AG09309 (cell line): Measurements from ENCODE around the gene DSP.
A peak's percentile ranks its signal among the peaks of the same experiment; 100 is the strongest.

Experiments
- DNase-seq: peaks from one replicate; pipeline ENCODE4 v3.0.0-alpha.2; 2010; ENCODE audit warnings: low read depth
- H3K4me3 ChIP-seq: 2 replicates; pipeline ENCODE4 v1.5.1; 2011; ENCODE audit warnings: mild to moderate bottlenecking, low read depth, low read length, moderate library complexity; ENCODE audit not compliant: control insufficient read depth
- CTCF ChIP-seq: IDR thresholded peaks from 2 replicates; pipeline ENCODE4 v1.5.1; 2011; ENCODE audit warnings: mild to moderate bottlenecking, low read depth, low read length, inconsistent platforms; ENCODE audit not compliant: insufficient read depth, control insufficient read depth; ENCODE audit errors: missing control alignments

The DSP gene

DNA sequence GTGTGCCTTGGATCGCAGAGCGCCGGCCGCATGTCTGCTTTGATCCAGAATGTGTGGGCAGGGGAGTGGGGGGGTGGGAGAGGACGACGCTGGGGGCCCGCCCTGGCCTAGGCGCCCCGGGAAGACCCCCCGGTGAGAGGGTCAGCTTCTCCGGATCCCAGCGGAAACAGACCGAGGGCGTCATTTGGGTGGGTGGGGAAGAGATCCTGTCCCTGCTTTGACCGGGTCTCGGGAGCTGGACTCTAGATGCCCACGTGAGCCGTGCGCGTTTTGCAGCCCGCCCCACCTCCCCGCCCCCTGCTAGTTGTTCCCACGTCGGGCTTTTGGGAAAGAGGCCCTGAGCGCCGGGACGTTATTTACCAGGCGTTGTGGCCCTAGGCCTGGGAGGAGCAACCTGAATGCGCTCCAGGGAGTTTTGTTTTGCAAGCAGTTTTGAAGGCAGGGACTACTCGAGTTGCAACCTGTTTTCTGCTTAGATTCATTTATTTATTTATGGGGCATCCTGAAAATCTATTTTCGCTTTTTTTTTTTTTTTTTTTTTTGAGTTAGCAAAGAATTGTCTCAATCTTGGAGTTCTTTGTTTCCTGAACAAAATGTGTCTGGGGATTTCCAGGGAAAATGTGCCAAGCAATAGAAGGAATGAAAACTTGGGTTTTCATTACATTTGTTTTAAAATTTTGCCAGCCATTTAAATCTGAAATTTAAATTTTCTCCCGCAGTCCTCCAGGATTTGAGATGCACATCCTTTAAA is 1.6 kb downstream of the DSP start:
- peak overlapping the region; percentile 78 for H3K4me3 ChIP-seq
- TF ChIP-seq CTCF: no peak
- DNase-seq: peak; percentile 46

DNA sequence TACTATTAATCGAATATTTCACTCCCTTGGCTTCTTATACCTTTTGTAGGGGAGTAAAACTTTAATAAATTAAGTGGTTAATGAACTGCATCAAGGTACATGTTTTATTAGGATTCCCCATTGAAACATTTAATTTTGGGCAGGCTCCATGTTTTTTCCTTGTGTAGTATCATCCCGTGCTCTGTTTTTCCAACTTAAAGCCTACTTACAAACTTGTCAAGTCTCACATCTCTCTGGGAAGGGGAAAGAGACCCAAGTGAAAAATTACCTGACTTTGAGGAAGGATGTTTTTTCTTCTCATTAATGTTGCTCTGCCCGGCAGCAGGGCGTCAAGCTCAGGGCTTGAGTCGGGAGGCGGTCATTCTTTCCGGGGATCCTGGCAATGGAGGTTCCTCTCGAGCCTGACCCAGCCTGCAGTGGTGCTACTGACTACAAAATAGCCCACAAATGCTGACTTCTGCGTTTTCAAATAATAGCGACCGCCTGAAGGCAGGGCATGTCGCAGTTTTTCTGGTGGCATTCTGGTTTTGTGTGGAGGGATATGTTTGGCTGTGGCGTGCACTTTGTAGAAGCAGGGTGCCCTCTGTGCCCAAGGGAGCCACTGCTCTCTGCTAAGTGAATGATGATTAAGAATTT is 2.4 kb downstream of the DSP start:
- TF ChIP-seq CTCF: peak; percentile 6
- no peak for DNase-seq
- H3K4me3 ChIP-seq: peak overlapping the region; percentile 30

DNA sequence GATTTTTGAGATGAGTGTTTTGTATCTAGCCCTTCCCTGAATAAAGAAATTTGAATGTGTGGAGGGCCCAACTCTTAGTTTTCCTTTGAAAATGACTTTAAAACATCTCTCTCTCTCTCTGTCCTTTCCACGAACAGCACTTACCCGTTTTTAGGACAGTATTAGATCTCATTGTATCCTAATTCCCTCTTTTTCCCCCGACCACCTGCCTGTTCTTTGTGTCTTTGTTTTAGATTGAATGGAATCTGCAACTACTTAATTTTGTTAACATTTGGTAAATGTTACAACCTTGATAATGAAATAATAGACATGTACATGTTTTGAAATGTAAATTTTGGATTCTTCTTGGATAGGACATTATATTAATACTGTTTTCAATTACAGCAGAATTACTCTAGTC is 3.1 kb downstream of the DSP start:
- no peak for DNase-seq
- no peak overlapping the region for H3K4me3 ChIP-seq
- no peak for TF ChIP-seq CTCF

DNA sequence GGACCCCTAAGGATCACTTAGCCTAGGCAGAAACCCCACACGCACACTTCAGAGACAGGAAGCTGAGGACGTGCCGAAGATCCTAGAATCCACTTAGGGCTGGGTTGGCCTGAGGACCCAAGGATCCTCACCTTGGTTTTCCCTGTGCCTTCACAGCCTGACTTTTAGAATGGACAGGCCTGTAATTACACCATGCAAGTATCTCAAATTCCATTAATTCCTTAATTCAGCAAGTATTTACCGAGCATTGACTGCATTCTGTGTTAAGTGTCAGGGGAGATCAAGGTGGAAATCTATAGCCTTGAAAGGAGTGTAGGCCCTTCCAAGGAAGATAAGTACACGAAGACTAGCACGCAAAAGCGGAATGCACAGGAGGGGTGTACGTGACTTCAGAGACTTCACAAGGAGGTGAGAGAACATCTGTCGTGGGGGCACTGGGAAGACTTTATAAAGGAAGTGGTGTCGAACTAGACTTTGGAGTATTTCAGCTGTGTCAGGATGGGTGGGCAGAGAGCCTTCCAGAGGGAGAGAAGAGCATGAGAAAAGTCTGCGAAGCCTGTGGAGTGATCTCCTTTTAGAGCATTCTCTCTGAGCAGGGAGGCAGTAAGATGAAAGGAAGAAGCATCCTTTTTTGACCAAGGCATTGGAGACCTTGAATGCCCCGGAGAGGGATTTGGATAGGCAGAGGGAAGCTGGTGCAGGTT is 4.0 kb downstream of the DSP start:
- DNase-seq: no peak
- H3K4me3 ChIP-seq: no peak overlapping the region
- no peak for TF ChIP-seq CTCF

GRCh38 chr6:7546020-7546369 is 4.5 kb downstream of the DSP start:
- no peak for DNase-seq
- H3K4me3 ChIP-seq: no peak overlapping the region
- TF ChIP-seq CTCF: no peak

- no peak for TF ChIP-seq CTCF
- no peak for DNase-seq
- H3K4me3 ChIP-seq: no peak overlapping the region
Measured at GRCh38 chr6:7546383-7546782, 4.9 kb downstream of the DSP start.
